WTC11 (cell line): ENCODE results near the gene DHX36. TPM values are rescaled to one million over a fixed set of nuclear protein-coding genes. Genes with fewer than 3 reads are reported as not detected.

Source experiments
- ATAC-seq: fragments of 200-7000 bp; cut with Tn5 transposase; 2 replicates; pipeline ENCODE4 v1.10.0; 2021; ENCODE audit warnings: mild to moderate bottlenecking, moderate library complexity
- CTCF ChIA-PET: fragments of 300-600 bp; sonication (Branson Sonifier 250); formaldehyde crosslinking; loops from one replicate; lab custom pipeline; 2021; ENCODE audit warnings: antibody characterized with exemption; lab: Charles Lee
- POLR2A ChIA-PET: fragments of 350-600 bp; sonication (Branson Sonifier 250); formaldehyde crosslinking; loops from one replicate; lab custom pipeline; 2021; ENCODE audit warnings: antibody characterized with exemption; lab: Charles Lee
- DNase-seq: peaks from one replicate; pipeline ENCODE4 v3.0.0; 2021; ENCODE audit warnings: low spot score
- H3K27ac Mint-ChIP-seq: 2 replicates; pipeline ENCODE4 v1.8.0; 2021; ENCODE audit warnings: mixed read lengths
- H3K27me3 Mint-ChIP-seq: 2 replicates; pipeline ENCODE4 v1.8.0; 2021; ENCODE audit warnings: low read depth, mild to moderate bottlenecking, moderate library complexity, mixed read lengths
- H3K36me3 Mint-ChIP-seq: 2 replicates; pipeline ENCODE4 v1.8.0; 2021; ENCODE audit warnings: mixed read lengths
- H3K4me1 Mint-ChIP-seq: 2 replicates; pipeline ENCODE4 v1.8.0; 2022; ENCODE audit warnings: mixed read lengths
- H3K4me3 Mint-ChIP-seq: 2 replicates; pipeline ENCODE4 v1.8.0; 2021; ENCODE audit warnings: mild to moderate bottlenecking, moderate library complexity, mixed read lengths
- H3K9me3 Mint-ChIP-seq: 2 replicates; pipeline ENCODE4 v1.8.0; 2021; ENCODE audit warnings: mixed read lengths
- ATF1 ChIP-seq: sonication (generic); formaldehyde crosslinking; IDR thresholded peaks from 2 replicates; pipeline ENCODE4 v1.8.1; 2023; ENCODE audit warnings: mild to moderate bottlenecking, moderate library complexity, missing genetic modification reagents
- ELF4 ChIP-seq: sonication (generic); formaldehyde crosslinking; IDR thresholded peaks from 2 replicates; pipeline ENCODE4 v1.8.1; 2022; ENCODE audit warnings: low read depth, mild to moderate bottlenecking, moderate library complexity, missing genetic modification reagents
- ESRRA ChIP-seq: sonication (generic); formaldehyde crosslinking; IDR thresholded peaks from 2 replicates; pipeline ENCODE4 v1.8.1; 2022; ENCODE audit warnings: mild to moderate bottlenecking, missing genetic modification reagents, borderline replicate concordance
- GRHL2 ChIP-seq: fragments of 250-450 bp; sonication (Bioruptor Pico); IDR thresholded peaks from 2 replicates; pipeline ENCODE4 v1.8.0; 2022; ENCODE audit warnings: mild to moderate bottlenecking, moderate library complexity; ENCODE audit not compliant: insufficient replicate concordance, severe bottlenecking
- HMGA2 ChIP-seq: fragments of 250-450 bp; sonication (Bioruptor Pico); IDR thresholded peaks from 2 replicates; pipeline ENCODE4 v1.4.0; 2021; ENCODE audit warnings: mild to moderate bottlenecking, moderate library complexity
- IRF2 ChIP-seq: sonication (generic); formaldehyde crosslinking; IDR thresholded peaks from 2 replicates; pipeline ENCODE4 v1.8.0; 2022; ENCODE audit warnings: low read depth, missing genetic modification reagents, borderline replicate concordance
- JUN ChIP-seq: sonication (generic); formaldehyde crosslinking; IDR thresholded peaks from 2 replicates; pipeline ENCODE4 v1.8.0; 2023; ENCODE audit warnings: mild to moderate bottlenecking, missing genetic modification reagents
- NFE2L1 ChIP-seq: sonication (generic); formaldehyde crosslinking; IDR thresholded peaks from 2 replicates; pipeline ENCODE4 v1.8.1; 2023; ENCODE audit warnings: missing genetic modification reagents
- NFYB ChIP-seq: sonication (generic); formaldehyde crosslinking; conservative IDR thresholded peaks from 2 replicates; pipeline ENCODE4 v1.8.0; 2022; ENCODE audit warnings: low read depth, missing genetic modification reagents
- NR1H2 ChIP-seq: sonication (generic); formaldehyde crosslinking; IDR thresholded peaks from 2 replicates; pipeline ENCODE4 v1.9.0; 2021; ENCODE audit warnings: mild to moderate bottlenecking, moderate library complexity, missing genetic modification reagents
- OVOL2 ChIP-seq: fragments of 250-450 bp; sonication (Bioruptor Pico); IDR thresholded peaks from 2 replicates; pipeline ENCODE4 v1.9.0; 2021; ENCODE audit warnings: mild to moderate bottlenecking, borderline replicate concordance
- PRRX2 ChIP-seq: fragments of 250-450 bp; sonication (Bioruptor Pico); IDR thresholded peaks from 2 replicates; pipeline ENCODE4 v1.8.0; 2021; ENCODE audit warnings: mild to moderate bottlenecking
- SOX15 ChIP-seq: fragments of 250-450 bp; sonication (Bioruptor Pico); IDR thresholded peaks from 2 replicates; pipeline ENCODE4 v1.9.0; 2021; ENCODE audit warnings: mild to moderate bottlenecking
- SP1 ChIP-seq: sonication (generic); formaldehyde crosslinking; conservative IDR thresholded peaks from 2 replicates; pipeline ENCODE4 v1.8.1; 2022; ENCODE audit warnings: missing genetic modification reagents
- ZNF263 ChIP-seq: sonication (generic); formaldehyde crosslinking; IDR thresholded peaks from 2 replicates; pipeline ENCODE4 v1.8.1; 2022; ENCODE audit warnings: low read depth, mild to moderate bottlenecking, moderate library complexity, missing genetic modification reagents
- total RNA-seq: library from RNA; stranded (reverse); gene quantifications from 3 replicates; pipeline ENCODE4 v1.2.3, GENCODE V29; 2021
- TF ChIP-seq, protein P1 (sequence below): sonication (generic); formaldehyde crosslinking; IDR thresholded peaks from 2 replicates; pipeline ENCODE4 v1.8.0; 2022; ENCODE audit warnings: mild to moderate bottlenecking, missing genetic modification reagents
- TF ChIP-seq, protein P2 (sequence below): sonication (generic); formaldehyde crosslinking; IDR thresholded peaks from 2 replicates; pipeline ENCODE4 v1.8.0; 2022; ENCODE audit warnings: mild to moderate bottlenecking, missing genetic modification reagents
- TF ChIP-seq, protein P3 (sequence below): sonication (generic); formaldehyde crosslinking; conservative IDR thresholded peaks from 2 replicates; pipeline ENCODE4 v1.8.1; 2022; ENCODE audit warnings: mild to moderate bottlenecking, missing genetic modification reagents
- TF ChIP-seq, protein P4 (sequence below): sonication (generic); formaldehyde crosslinking; IDR thresholded peaks from 2 replicates; pipeline ENCODE4 v1.8.1; 2023; ENCODE audit warnings: mild to moderate bottlenecking, missing genetic modification reagents, moderate library complexity
- TF ChIP-seq, protein P5 (sequence below): sonication (generic); formaldehyde crosslinking; IDR thresholded peaks from 2 replicates; pipeline ENCODE4 v1.8.1; 2022; ENCODE audit warnings: low read depth, mild to moderate bottlenecking, moderate library complexity, missing genetic modification reagents, borderline replicate concordance
- TF ChIP-seq, protein P6 (sequence below): sonication (generic); formaldehyde crosslinking; IDR thresholded peaks from 2 replicates; pipeline ENCODE4 v1.8.1; 2022; ENCODE audit warnings: mild to moderate bottlenecking, missing genetic modification reagents, moderate library complexity, borderline replicate concordance
- TF ChIP-seq, protein P7 (sequence below): fragments of 250-450 bp; sonication (Bioruptor Pico); IDR thresholded peaks from 2 replicates; pipeline ENCODE4 v1.9.0; 2021; ENCODE audit warnings: mild to moderate bottlenecking
- TF ChIP-seq, protein P8 (sequence below): fragments of 250-450 bp; sonication (Bioruptor Pico); IDR thresholded peaks from 2 replicates; pipeline ENCODE4 v1.9.0; 2021; ENCODE audit warnings: moderate library complexity, mild to moderate bottlenecking, inconsistent platforms, borderline replicate concordance
- TF ChIP-seq, protein P9 (sequence below): sonication (generic); formaldehyde crosslinking; IDR thresholded peaks from 2 replicates; pipeline ENCODE4 v1.8.1; 2023; ENCODE audit warnings: mild to moderate bottlenecking, moderate library complexity, missing genetic modification reagents

Gene DHX36
- total RNA-seq, 1 experiment from 2014 or later: 100 TPM

DNA sequence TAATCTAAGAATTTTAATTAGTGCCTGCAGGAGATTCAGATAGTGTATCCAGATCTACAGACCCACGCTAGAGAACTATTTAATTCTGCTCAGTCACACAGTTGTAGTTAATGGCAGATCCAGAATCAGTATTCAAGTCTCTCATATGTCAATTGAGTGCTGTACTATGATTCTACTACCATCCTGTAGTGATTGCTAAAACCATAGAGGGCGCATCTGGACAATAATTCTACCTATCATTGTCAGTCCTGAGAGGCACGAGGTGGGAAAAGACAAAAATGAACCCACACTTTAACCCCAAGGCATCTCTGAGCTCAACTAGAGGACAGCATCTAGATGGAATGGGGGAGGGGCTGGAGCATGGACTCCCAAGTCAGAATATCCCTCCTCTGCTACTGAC, 22.7 kb downstream of the DHX36 start:
- H3K36me3 Mint-ChIP-seq: peaks cover 75% of the 10 kb centered on the region
- no peaks in the 10 kb centered on the region for H3K27me3 Mint-ChIP-seq
- no peak overlapping the region for H3K27ac Mint-ChIP-seq
- ChIA-PET CTCF (no interaction called here), POLR2A (no interaction called here)
- H3K9me3 Mint-ChIP-seq: no peaks in the 10 kb centered on the region
- no peak for DNase-seq
- no peaks in the 10 kb centered on the region for H3K4me1 Mint-ChIP-seq
- no peak for TF ChIP-seq ELF4 (CRISPR knock-in tag)
- TF ChIP-seq, all 79 proteins: peak for 0
- no peak overlapping the region for H3K4me3 Mint-ChIP-seq
- no peak for ATAC-seq

DNA sequence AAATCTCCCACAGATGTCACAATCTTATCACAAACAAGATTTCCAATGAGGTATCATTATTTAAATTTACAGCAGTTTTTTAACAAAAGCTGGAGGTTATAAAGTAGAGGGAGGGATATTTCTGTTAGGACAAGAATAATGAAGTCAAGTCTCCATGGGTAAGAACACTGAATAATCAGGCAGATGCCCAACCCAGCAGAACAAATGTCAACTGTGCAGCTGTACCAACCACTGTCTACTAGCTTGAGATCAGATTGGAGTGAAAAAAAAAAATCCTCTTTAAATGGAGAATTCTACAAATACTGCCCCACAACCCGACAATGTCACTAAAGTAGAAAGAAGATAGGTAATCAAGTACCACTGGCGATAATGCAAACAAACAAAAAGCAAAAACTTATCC, 30.3 kb downstream of the DHX36 start:
- H3K4me3 Mint-ChIP-seq: no peak overlapping the region
- ATAC-seq (no peak), DNase-seq (no peak)
- H3K9me3 Mint-ChIP-seq: no peaks in the 10 kb centered on the region
- H3K27ac Mint-ChIP-seq: no peak overlapping the region
- TF ChIP-seq, protein P1, sequence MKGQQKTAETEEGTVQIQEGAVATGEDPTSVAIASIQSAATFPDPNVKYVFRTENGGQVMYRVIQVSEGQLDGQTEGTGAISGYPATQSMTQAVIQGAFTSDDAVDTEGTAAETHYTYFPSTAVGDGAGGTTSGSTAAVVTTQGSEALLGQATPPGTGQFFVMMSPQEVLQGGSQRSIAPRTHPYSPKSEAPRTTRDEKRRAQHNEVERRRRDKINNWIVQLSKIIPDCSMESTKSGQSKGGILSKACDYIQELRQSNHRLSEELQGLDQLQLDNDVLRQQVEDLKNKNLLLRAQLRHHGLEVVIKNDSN (CRISPR knock-in tag): no peak
- no peak for TF ChIP-seq SOX15 (CRISPR knock-in tag)
- TF ChIP-seq JUN: no peak
- TF ChIP-seq, protein P2, sequence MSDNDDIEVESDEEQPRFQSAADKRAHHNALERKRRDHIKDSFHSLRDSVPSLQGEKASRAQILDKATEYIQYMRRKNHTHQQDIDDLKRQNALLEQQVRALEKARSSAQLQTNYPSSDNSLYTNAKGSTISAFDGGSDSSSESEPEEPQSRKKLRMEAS (CRISPR knock-in tag): no peak
- no peak for TF ChIP-seq NR1H2
- TF ChIP-seq OVOL2: no peak
- TF ChIP-seq, protein P3, sequence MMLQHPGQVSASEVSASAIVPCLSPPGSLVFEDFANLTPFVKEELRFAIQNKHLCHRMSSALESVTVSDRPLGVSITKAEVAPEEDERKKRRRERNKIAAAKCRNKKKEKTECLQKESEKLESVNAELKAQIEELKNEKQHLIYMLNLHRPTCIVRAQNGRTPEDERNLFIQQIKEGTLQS (CRISPR knock-in tag): no peak
- TF ChIP-seq ZNF263 (CRISPR knock-in tag): no peak
- TF ChIP-seq PRRX2: no peak
- no peak for TF ChIP-seq ATF1
- H3K27me3 Mint-ChIP-seq: no peaks in the 10 kb centered on the region
- H3K36me3 Mint-ChIP-seq: peaks cover 60% of the 10 kb centered on the region
- H3K4me1 Mint-ChIP-seq: no peaks in the 10 kb centered on the region
- ChIA-PET CTCF (no interaction called here), POLR2A (no interaction called here)

DNA sequence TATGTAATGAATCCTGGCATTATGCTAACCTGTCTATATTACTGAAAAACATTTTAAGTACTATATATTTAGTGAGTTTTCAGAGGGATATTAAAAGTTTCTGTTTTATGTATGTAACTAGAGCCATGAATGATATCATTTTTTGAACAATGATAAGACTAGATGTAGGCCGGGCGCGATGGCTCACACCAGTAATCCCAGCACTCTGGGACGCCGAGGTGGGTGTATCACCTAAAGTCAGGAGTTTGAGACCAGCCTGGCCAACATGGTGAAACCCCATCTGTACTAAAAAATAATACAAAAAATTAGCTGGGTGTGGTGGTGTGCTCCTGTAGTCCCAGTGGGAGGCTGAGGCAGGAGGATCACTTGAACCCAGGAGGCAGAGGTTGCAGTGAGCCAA, 34.1 kb downstream of the DHX36 start:
- ATAC-seq (no peak), DNase-seq (no peak)
- H3K4me1 Mint-ChIP-seq: no peaks in the 10 kb centered on the region
- CTCF ChIA-PET: no interaction called here
- H3K36me3 Mint-ChIP-seq: peaks cover 59% of the 10 kb centered on the region
- H3K27me3 Mint-ChIP-seq: no peaks in the 10 kb centered on the region
- no peak overlapping the region for H3K4me3 Mint-ChIP-seq
- no peaks in the 10 kb centered on the region for H3K9me3 Mint-ChIP-seq
- TF ChIP-seq, protein P4, sequence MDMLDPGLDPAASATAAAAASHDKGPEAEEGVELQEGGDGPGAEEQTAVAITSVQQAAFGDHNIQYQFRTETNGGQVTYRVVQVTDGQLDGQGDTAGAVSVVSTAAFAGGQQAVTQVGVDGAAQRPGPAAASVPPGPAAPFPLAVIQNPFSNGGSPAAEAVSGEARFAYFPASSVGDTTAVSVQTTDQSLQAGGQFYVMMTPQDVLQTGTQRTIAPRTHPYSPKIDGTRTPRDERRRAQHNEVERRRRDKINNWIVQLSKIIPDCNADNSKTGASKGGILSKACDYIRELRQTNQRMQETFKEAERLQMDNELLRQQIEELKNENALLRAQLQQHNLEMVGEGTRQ (CRISPR knock-in tag): no peak
- TF ChIP-seq, protein P5, sequence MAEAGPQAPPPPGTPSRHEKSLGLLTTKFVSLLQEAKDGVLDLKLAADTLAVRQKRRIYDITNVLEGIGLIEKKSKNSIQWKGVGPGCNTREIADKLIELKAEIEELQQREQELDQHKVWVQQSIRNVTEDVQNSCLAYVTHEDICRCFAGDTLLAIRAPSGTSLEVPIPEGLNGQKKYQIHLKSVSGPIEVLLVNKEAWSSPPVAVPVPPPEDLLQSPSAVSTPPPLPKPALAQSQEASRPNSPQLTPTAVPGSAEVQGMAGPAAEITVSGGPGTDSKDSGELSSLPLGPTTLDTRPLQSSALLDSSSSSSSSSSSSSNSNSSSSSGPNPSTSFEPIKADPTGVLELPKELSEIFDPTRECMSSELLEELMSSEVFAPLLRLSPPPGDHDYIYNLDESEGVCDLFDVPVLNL (CRISPR knock-in tag): no peak
- TF ChIP-seq, protein P6, sequence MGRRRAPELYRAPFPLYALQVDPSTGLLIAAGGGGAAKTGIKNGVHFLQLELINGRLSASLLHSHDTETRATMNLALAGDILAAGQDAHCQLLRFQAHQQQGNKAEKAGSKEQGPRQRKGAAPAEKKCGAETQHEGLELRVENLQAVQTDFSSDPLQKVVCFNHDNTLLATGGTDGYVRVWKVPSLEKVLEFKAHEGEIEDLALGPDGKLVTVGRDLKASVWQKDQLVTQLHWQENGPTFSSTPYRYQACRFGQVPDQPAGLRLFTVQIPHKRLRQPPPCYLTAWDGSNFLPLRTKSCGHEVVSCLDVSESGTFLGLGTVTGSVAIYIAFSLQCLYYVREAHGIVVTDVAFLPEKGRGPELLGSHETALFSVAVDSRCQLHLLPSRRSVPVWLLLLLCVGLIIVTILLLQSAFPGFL (CRISPR knock-in tag): no peak
- TF ChIP-seq, protein P7, sequence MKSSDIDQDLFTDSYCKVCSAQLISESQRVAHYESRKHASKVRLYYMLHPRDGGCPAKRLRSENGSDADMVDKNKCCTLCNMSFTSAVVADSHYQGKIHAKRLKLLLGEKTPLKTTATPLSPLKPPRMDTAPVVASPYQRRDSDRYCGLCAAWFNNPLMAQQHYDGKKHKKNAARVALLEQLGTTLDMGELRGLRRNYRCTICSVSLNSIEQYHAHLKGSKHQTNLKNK (CRISPR knock-in tag): no peak
- no peak for TF ChIP-seq SP1 (CRISPR knock-in tag)
- no peak for TF ChIP-seq HMGA2 (CRISPR knock-in tag)
- TF ChIP-seq NFE2L1: no peak
- no peak for TF ChIP-seq GRHL2 (CRISPR knock-in tag)
- TF ChIP-seq, protein P8, sequence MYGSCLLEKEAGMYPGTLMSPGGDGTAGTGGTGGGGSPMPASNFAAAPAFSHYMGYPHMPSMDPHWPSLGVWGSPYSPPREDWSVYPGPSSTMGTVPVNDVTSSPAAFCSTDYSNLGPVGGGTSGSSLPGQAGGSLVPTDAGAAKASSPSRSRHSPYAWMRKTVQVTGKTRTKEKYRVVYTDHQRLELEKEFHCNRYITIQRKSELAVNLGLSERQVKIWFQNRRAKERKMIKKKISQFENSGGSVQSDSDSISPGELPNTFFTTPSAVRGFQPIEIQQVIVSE (CRISPR knock-in tag): no peak
- no peak for TF ChIP-seq OVOL2
- TF ChIP-seq ESRRA (CRISPR knock-in tag): no peak
- TF ChIP-seq PRRX2: no peak
- TF ChIP-seq NFYB: no peak
- TF ChIP-seq IRF2 (CRISPR knock-in tag): no peak
- TF ChIP-seq, protein P9, sequence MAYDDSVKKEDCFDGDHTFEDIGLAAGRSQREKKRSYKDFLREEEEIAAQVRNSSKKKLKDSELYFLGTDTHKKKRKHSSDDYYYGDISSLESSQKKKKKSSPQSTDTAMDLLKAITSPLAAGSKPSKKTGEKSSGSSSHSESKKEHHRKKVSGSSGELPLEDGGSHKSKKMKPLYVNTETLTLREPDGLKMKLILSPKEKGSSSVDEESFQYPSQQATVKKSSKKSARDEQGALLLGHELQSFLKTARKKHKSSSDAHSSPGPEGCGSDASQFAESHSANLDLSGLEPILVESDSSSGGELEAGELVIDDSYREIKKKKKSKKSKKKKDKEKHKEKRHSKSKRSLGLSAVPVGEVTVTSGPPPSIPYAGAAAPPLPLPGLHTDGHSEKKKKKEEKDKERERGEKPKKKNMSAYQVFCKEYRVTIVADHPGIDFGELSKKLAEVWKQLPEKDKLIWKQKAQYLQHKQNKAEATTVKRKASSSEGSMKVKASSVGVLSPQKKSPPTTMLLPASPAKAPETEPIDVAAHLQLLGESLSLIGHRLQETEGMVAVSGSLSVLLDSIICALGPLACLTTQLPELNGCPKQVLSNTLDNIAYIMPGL: no peak
- TF ChIP-seq, all 79 proteins: peak for 0
- H3K27ac Mint-ChIP-seq: no peak overlapping the region
- POLR2A ChIA-PET: no interaction called here
